OCI-LY3 (cell line): ENCODE measurements around the gene ALPK1.

ENCODE experiments used
- H2AFZ ChIP-seq: fragments of 200-600, 300-600 bp; shearing (Covaris generic); 2 replicates; pipeline ENCODE4 v1.6.0; 2014; ENCODE audit warnings: antibody characterized with exemption, low read depth, low read length
- H3K27ac ChIP-seq: fragments of 200-600, 300-600 bp; sonication (generic); 2 replicates; pipeline ENCODE4 v1.5.1; 2014; ENCODE audit warnings: mild to moderate bottlenecking, low read length, moderate library complexity, mixed read lengths
- H3K27me3 ChIP-seq: fragments of 200-600, 300-600 bp; sonication (generic); 2 replicates; pipeline ENCODE4 v1.6.1; 2014; ENCODE audit warnings: low read depth, low read length, mixed read lengths
- H3K36me3 ChIP-seq: fragments of 200-600, 300-600 bp; sonication (generic); replicated peaks from 2 replicates; pipeline ENCODE3; 2014; ENCODE audit warnings: low read depth, low read length, mixed read lengths
- H3K4me1 ChIP-seq: fragments of 300-600, 200-600 bp; sonication (generic); 2 replicates; pipeline ENCODE4 v1.6.1; 2014; ENCODE audit warnings: low read length, mixed read lengths
- H3K4me2 ChIP-seq: fragments of 200-600, 300-600 bp; sonication (generic); 2 replicates; pipeline ENCODE4 v1.6.1; 2014; ENCODE audit warnings: low read length, mixed read lengths
- H3K4me3 ChIP-seq: fragments of 300-600, 200-600 bp; sonication (generic); 2 replicates; pipeline ENCODE4 v1.5.1; 2014; ENCODE audit warnings: antibody characterized with exemption, mild to moderate bottlenecking, low read length, moderate library complexity
- H3K79me2 ChIP-seq: fragments of 300-600, 200-600 bp; shearing (Covaris generic); 2 replicates; pipeline ENCODE4 v1.6.1; 2014; ENCODE audit warnings: mild to moderate bottlenecking, low read length, mixed read lengths
- H3K9ac ChIP-seq: fragments of 300-600, 200-600 bp; shearing (Covaris generic); 2 replicates; pipeline ENCODE4 v1.6.0; 2014; ENCODE audit warnings: mild to moderate bottlenecking, low read length, moderate library complexity
- H3K9me3 ChIP-seq: fragments of 200-600, 300-600 bp; shearing (Covaris generic); 2 replicates; pipeline ENCODE4 v1.6.1; 2014; ENCODE audit warnings: low read length, mixed read lengths; ENCODE audit not compliant: insufficient read depth
- H4K20me1 ChIP-seq: fragments of 200-600, 300-600 bp; sonication (generic); 2 replicates; pipeline ENCODE4 v1.6.1; 2016; ENCODE audit warnings: low read length, mixed read lengths; ENCODE audit not compliant: insufficient read depth
- CTCF ChIP-seq: fragments of 200-600, 300-600 bp; sonication (generic); IDR thresholded peaks from 2 replicates; pipeline ENCODE4 v1.5.1; 2014; ENCODE audit warnings: antibody characterized with exemption, low read length, low read depth
- EZH2phosphoT487 ChIP-seq: fragments of 200-600 bp; shearing (Covaris generic); IDR thresholded peaks from 2 replicates; pipeline ENCODE4 v1.6.1; 2018; ENCODE audit warnings: antibody characterized with exemption, mixed run types, low read depth

The ALPK1 gene

GRCh38 chr4:112296949-112297880 lies at the start of gene ALPK1:
Gene ALPK1, plus strand, starts transcription at chr4:112297369.
- H3K9ac ChIP-seq, result peak within 1 kb of the TSS; percentile 77

GRCh38 chr4:112251019-112251643 lies 46.0 kb upstream of the ALPK1 start:
- TF ChIP-seq EZH2phosphoT487 (no peak), CTCF (no peak)
- no peak overlapping the region for H3K4me3 ChIP-seq
- H3K27ac ChIP-seq, result no peak overlapping the region
- H3K9me3 ChIP-seq, result no peaks in the 10 kb centered on the region
- no peak overlapping the region for H3K9ac ChIP-seq
- H3K79me2 ChIP-seq, result peaks cover 50% of the 10 kb centered on the region
- peaks cover 18% of the 10 kb centered on the region for H4K20me1 ChIP-seq
- H3K27me3 ChIP-seq, result no peaks in the 10 kb centered on the region
- H3K4me2 ChIP-seq, result no peak overlapping the region
- peaks cover 8% of the 10 kb centered on the region for H3K4me1 ChIP-seq
- no peaks in the 10 kb centered on the region for H3K36me3 ChIP-seq
- no peak overlapping the region for H2AFZ ChIP-seq

More at GRCh38 chr4:112296949-112297880, at the start of gene ALPK1:
- TF ChIP-seq CTCF, result no peak
- no peak for TF ChIP-seq EZH2phosphoT487
- no peaks in the 10 kb centered on the region for H3K79me2 ChIP-seq
- peaks cover 16% of the 10 kb centered on the region for H3K4me1 ChIP-seq
- H4K20me1 ChIP-seq, result no peaks in the 10 kb centered on the region
- no peaks in the 10 kb centered on the region for H3K36me3 ChIP-seq
- H3K27me3 ChIP-seq, result no peaks in the 10 kb centered on the region
- H3K27ac ChIP-seq, result peak within 1 kb of the TSS; percentile 59
- peak within 1 kb of the TSS; percentile 76 for H3K4me3 ChIP-seq
- peak within 1 kb of the TSS; percentile 96 for H2AFZ ChIP-seq
- no peaks in the 10 kb centered on the region for H3K9me3 ChIP-seq
- H3K4me2 ChIP-seq, result peak within 1 kb of the TSS; percentile 84

- Histone ChIP-seq H3K27me3 (no peaks in the 10 kb centered on the region), H3K4me3 (no peak overlapping the region), H3K79me2 (peaks cover 39% of the 10 kb centered on the region), H4K20me1 (peaks cover 18% of the 10 kb centered on the region), H2AFZ (no peak overlapping the region), H3K9me3 (no peaks in the 10 kb centered on the region), H3K36me3 (no peaks in the 10 kb centered on the region), H3K27ac (no peak overlapping the region), H3K4me2 (no peak overlapping the region), H3K9ac (no peak overlapping the region), H3K4me1 (peaks cover 8% of the 10 kb centered on the region)
- TF ChIP-seq EZH2phosphoT487 (no peak), CTCF (no peak)
These were observed 44.9 kb upstream of the ALPK1 start for GRCh38 chr4:112252234-112252633.

GRCh38 chr4:112253382-112254000 lies 43.7 kb upstream of the ALPK1 start:
- Histone ChIP-seq H3K27ac (no peak overlapping the region), H2AFZ (no peak overlapping the region), H3K9me3 (no peaks in the 10 kb centered on the region), H3K79me2 (peaks cover 31% of the 10 kb centered on the region), H3K9ac (no peak overlapping the region), H3K27me3 (no peaks in the 10 kb centered on the region), H3K4me3 (no peak overlapping the region), H3K4me1 (peaks cover 8% of the 10 kb centered on the region), H3K4me2 (peak overlapping the region; percentile 22), H4K20me1 (peaks cover 10% of the 10 kb centered on the region), H3K36me3 (peaks cover 3% of the 10 kb centered on the region)
- TF ChIP-seq EZH2phosphoT487, result no peak
- no peak for TF ChIP-seq CTCF
